Measurements from ENCODE around the gene PHYH. TPM values are rescaled to one million over a fixed set of nuclear protein-coding genes. Genes with fewer than 3 reads are reported as not detected.

The PHYH gene
- total RNA-seq, 1 experiment from 2014 or later = 22.5 TPM

- CTCF ChIA-PET = interaction anchor here (1.2 kb wide), 1 partner anchor 69 kb away, joined by 4 read pairs; no protein-coding TSS in a partner anchor
- Mint-ChIP-seq H3K9me3 (no peaks in the 10 kb centered on the region), H3K4me3 (no peak overlapping the region), H3K27me3 (ENCODE audit: low read depth) (no peaks in the 10 kb centered on the region), H3K27ac (no peak overlapping the region), H3K36me3 (no peaks in the 10 kb centered on the region), H3K4me1 (peaks cover 34% of the 10 kb centered on the region)
- ATAC-seq (no peak), DNase-seq (ENCODE audit: low spot score) (no peak)
- TF ChIP-seq AR (CRISPR knock-in tag; IDR thresholded peaks at IDR 0.05) = no peak
- TF ChIP-seq FOXK1 (CRISPR knock-in tag; IDR thresholded peaks at IDR 0.05) = no peak
- POLR2A ChIA-PET = no interaction called here
Measured at GRCh38 chr10:13233358-13233757, 66.5 kb downstream of the PHYH start.

GRCh38 chr10:13231808-13232207 lies 68.1 kb downstream of the PHYH start:
- H3K36me3 Mint-ChIP-seq = no peaks in the 10 kb centered on the region
- no peak overlapping the region for H3K4me3 Mint-ChIP-seq
- CTCF ChIA-PET = interaction anchor here (0.9 kb wide), 1 partner anchor 305 kb away, joined by 4 read pairs; no protein-coding TSS in a partner anchor

More at GRCh38 chr10:13231808-13232207, 68.1 kb downstream of the PHYH start:
- no peak overlapping the region; the same call in 1 of the 2 replicates for H3K27ac Mint-ChIP-seq
- no peaks in the 10 kb centered on the region for H3K9me3 Mint-ChIP-seq
- ATAC-seq (no peak), DNase-seq (ENCODE audit: low spot score) (no peak)
- no peaks in the 10 kb centered on the region for H3K27me3 Mint-ChIP-seq (ENCODE audit: low read depth)
- peaks cover 34% of the 10 kb centered on the region for H3K4me1 Mint-ChIP-seq
- POLR2A ChIA-PET = no interaction called here
- TF ChIP-seq ZNF317 (CRISPR knock-in tag; IDR thresholded peaks at IDR 0.05; ENCODE audit: borderline replicate concordance, low read depth) (no peak), USF2 (CRISPR knock-in tag; IDR thresholded peaks at IDR 0.05) (no peak), TP53 (CRISPR knock-in tag; IDR thresholded peaks at IDR 0.05) (no peak), ATF3 (CRISPR knock-in tag; conservative IDR thresholded peaks at IDR 0.05) (no peak), ZNF396 (CRISPR knock-in tag; IDR thresholded peaks at IDR 0.05; ENCODE audit: borderline replicate concordance) (no peak), ETV6 (CRISPR knock-in tag; IDR thresholded peaks at IDR 0.05) (no peak), SMAD3 (CRISPR knock-in tag; IDR thresholded peaks at IDR 0.05; ENCODE audit: borderline replicate concordance) (no peak), STAT6 (CRISPR knock-in tag; conservative IDR thresholded peaks at IDR 0.05; ENCODE audit: low read depth) (no peak), NFE2L1 (CRISPR knock-in tag; IDR thresholded peaks at IDR 0.05) (no peak), ZNF425 (CRISPR knock-in tag; conservative IDR thresholded peaks at IDR 0.05) (no peak), ZNF281 (CRISPR knock-in tag; IDR thresholded peaks at IDR 0.05) (no peak), OVOL2 (CRISPR knock-in tag; IDR thresholded peaks at IDR 0.05; ENCODE audit: borderline replicate concordance) (no peak), ATF2 (CRISPR knock-in tag; IDR thresholded peaks at IDR 0.05; ENCODE audit: borderline replicate concordance, low read depth) (no peak), ERG (CRISPR knock-in tag; IDR thresholded peaks at IDR 0.05) (no peak), TEAD1 (CRISPR knock-in tag; IDR thresholded peaks at IDR 0.05) (no peak)

Measured in WTC11 (cell line).